Stimulated activated CD4-positive, alpha-beta T cell treated with anti-CD3 and anti-CD28 coated beads, Interleukin-4, amount 100 ng/mL, for 24 hours (primary cell): ENCODE measurements around the gene RAB37.

Source experiments
- DNase-seq: peaks from one replicate; pipeline ENCODE4 v3.0.0-alpha.2; 2020

RAB37 gene

DNA sequence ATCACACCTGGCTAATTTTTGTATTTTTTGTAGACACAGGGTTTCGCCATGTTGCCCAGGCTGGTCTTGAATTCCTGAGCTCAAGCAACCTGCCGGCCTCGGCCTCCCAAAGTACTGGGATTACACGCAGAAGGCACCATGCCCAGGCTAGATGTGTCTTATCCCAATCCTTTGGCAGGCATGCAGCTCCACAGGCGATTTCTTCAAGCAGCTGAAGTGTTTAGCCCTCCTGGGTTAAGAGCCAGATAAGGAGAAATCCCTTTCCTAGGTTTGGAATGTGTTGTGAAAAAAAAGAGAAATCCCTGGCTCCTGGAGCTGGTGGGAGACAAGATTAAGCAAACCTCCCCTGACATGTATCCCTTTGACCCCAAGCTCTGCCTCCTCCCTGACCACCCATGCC lies 9.3 kb downstream of the RAB37 start:
- no peak for DNase-seq

DNA sequence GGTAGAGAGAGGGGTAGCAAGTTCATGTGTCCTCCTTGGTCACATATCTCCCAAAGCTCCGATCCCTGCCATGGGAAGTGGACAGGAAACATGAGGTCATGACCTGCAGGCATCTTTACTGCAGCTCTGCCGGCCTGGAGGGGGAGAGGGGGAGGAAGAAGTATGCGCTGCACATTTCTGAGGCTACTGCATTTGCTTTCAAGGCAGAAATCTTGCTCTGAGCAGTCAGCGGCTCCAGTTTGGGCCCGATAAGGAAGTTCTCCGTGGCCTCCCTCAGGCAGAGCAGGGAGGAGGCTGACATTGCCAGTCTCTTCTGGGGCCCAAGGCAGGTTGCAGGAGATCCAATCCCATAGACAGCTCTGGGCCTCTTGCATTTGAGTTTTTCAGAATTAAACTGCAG lies 9.9 kb downstream of the RAB37 start:
- no peak for DNase-seq

DNA sequence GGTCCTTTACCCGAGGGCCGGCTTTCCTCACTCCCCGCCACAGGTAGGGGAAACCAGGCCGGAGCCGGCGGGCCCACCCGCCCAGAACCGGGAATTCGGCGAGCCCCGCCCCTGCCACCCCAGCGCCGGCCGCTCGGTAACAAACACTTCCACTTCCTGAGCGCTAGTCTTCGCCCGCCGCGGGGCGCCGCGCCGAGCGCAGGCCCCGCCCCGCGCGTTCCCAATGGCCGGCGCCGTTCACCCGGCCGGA lies 11.1 kb downstream of the RAB37 start:
- DNase-seq: no peak

DNA sequence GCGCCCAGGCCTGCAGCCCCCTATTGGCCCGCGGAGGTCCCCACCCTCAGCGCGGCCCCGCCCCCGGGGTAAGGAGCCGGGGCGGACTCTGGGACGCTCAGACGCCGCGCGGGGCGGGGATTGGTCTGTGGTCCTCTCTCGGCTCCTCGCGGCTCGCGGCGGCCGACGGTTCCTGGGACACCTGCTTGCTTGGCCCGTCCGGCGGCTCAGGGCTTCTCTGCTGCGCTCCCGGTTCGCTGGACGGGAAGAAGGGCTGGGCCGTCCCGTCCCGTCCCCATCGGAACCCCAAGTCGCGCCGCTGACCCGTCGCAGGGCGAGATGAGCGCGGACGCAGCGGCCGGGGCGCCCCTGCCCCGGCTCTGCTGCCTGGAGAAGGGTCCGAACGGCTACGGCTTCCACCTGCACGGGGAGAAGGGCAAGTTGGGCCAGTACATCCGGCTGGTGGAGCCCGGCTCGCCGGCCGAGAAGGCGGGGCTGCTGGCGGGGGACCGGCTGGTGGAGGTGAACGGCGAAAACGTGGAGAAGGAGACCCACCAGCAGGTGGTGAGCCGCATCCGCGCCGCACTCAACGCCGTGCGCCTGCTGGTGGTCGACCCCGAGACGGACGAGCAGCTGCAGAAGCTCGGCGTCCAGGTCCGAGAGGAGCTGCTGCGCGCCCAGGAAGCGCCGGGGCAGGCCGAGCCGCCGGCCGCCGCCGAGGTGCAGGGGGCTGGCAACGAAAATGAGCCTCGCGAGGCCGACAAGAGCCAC lies 11.6 kb downstream of the RAB37 start, which contains the start of gene NHERF1:
Gene NHERF1 (plus strand): TSS at position 100 of the 750 bp plus-strand sequence. CDS start 219 bp downstream, at position 319.
- peak; percentile 93 for DNase-seq

DNA sequence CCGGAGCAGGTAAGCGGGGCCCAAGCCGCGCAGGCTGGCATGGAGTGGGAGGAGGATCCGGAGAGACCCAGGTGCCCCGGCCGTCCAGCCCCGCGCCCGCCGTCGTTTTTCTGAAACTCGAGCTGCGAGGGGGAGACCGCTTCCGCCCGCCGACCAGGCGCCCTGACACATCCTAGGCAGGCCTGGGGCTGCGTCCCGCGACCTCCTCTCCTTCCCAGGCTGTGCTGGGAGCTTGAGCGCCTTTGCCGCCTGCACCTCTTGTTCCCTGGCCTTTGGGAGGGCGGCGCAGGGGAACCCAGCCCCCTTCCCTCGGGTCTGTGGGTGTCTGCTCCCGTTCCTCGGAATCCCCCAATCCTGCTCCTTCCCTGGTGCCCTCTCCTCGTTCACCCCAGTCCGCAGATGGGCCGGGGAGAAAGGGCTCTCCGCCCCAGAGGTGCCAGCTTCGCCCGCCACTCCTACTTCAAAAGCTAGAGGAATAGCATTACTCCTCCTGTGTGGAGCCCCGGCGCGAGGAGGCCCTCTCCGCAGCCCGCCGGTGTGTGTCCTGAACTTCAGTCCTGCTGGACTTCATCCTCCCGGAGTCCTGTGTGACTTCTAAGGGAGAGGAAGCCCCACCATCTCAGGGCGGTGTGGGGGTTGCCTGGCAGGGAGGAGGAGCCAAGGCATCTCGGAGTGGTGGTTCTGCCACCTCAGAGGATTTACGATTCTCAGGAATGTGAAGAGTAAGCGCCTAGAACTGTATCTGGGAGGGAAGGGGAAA lies 12.4 kb downstream of the RAB37 start:
- peak; percentile 44 for DNase-seq

DNA sequence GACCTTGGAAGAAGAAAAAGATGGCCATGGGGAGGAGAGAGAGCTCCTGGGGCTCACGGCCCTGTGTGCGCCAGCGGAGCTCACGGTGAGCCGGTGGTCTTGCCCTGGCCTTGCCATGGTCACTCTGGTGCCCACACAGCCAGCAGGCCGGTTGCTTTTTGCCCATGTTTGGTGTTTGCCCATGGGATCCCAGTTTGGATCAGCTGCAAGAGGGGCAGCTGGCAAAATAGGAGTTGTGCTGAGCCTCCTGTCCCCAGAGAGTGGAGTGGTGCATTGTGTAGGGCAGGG lies 12.9 kb downstream of the RAB37 start:
- no peak for DNase-seq

DNA sequence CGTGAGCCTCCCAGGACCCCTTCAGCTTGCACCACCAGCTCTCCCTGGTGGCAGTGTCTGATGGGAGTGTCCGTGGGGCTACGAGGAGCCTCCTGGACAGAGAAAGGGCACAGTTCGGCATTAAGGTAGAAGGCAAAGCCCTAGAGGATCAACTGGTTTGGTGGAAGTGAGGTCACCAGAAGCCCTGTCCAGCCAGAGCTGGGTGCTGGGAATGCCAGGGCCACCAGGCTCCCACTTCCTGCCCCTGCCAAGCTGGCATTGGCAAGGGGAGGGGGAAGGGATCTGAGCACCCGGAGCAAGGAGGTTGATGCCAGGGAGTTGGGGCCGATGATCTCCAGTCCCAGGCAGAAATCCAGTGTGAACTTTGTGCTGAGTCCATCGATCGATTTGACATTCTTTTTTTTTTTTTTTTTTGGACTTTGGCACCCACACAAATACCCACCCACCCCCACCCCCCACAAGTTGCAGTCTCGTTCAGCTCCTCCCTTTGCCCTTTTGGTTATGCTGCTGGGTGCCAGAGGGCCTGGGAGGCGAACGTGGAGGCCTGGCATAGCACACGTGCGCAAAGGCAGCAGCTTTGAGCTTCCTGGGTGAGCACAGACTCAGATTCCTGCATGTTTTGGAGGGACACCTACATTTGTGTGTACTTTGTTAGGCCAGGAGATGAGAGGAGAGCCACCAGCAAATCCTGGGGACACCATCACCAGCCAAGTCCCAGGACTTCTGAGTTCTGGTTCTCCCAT lies 13.4 kb downstream of the RAB37 start:
- DNase-seq: no peak

DNA sequence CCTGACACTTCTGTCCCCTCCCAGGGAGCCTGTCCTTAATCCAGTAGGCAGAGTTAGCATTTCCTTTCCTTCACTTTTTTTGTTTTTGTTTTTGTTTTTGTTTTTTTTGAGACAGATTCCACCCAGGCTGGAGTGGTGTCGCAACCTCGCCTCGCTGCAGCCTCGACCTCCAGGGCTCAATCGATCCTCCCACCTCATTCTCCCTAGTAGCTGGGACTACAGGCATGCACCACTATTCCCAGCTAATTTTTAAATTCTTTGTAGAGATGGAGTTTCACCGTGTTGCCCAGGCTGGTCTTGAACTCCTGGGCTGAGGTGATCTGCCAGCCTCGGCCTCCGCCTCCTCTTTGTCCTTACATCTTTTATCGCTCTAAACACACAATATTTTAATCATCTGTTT lies 15.4 kb downstream of the RAB37 start:
- no peak for DNase-seq

DNA sequence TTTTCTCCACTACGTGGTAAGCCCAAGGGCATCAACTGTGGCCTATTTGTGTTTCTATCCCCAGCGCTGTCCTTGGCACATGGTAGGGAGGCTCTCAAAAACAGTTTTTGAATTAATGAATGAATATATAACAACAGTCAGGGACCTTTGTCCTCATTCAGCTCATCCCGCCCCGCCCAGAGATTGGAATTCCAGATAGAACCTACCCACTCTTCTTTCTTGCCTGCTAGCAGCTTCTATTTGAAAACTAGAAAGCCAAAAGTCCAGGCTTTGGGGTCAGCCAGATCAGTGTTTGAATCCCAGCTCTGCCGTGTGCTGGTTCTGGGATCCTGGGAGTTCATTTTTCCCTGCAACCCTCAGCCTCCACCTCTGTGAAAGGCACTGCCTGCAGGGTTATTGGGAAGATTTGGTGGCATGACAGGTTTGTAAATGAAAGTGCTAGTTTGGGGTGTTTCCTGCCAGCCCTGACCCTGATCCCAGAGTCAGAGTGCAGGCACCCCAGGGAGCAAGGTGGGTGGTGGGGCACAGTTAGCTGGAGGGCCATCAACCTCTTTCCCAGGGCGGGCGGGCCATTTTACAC lies 15.9 kb downstream of the RAB37 start:
- no peak for DNase-seq

DNA sequence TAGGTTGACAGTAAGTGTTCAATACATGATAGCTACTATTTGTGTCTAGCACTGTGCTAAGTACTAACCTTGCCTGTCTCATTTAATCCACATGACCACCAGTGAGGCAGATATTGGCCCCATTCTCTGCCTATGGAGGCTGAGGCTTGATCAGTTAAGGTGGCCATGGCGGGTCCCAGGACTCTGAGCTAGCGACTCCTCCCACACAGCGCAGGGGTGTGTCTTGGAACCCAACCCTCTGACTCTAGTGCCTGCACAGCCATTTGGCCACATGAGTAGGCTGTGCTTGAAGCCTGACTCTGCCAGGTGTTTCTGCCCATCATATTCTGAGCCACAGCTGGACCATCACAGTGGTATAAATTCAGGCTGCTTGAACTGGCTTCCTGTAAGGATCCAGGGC lies 17.8 kb downstream of the RAB37 start:
- DNase-seq: no peak

DNA sequence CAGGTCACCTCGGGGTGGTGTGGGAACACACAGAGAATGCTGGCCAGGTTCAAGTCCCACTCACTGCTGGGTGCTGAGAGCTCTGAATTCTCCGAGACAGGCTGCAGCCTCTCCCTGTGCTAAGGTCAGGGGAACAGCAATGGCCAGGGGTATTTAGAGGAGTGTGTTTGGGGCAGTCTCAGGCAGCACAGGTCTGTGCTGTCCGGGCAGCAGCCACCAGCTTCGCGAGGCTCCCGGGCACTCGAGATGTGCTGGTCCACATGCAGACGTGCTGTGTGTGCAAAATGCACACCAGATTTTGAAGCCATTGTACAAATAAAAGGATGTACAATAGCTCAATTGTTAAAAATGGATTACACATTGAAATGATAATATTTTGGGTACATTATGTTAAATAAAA lies 18.5 kb downstream of the RAB37 start:
- DNase-seq: no peak

DNA sequence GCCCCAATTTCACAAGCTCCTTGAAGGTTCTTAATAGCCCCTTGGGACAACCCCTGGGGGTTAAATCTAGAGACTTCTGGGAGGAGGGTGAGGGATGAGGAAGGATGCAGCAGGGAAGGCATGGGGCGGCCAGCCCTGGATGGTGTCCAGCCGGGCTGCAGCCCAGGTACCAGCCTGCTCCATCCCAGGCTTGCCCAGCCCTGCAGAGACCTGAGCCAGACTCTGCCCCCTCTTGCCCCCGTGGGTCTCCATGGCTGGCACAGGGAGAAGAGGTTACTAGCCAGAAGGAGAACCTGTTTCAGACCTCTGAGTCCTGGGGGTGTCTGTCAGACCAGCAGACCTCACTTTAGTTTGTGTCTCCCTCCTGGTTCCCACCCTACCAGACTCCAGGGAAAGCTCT lies 19.8 kb downstream of the RAB37 start:
- no peak for DNase-seq

DNA sequence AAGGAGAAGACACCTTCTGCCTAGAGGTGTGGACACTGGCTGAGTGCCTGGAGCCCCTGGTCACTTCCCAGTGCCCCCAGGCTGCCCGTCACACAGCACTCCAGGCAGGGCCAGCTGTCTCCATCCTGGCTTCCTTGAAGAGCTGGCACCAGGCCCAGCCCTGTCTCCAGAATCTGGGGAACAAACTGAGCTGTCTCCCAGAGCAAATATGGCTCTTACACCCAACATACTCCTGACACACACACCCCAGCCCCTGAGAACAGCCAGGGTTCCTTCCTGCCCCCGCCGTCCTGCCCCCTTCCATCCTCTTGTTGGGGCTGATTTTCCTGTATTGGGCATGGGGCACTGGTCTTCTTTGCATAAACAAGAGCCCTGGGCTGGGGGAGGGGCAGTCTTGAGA lies 20.4 kb downstream of the RAB37 start:
- no peak for DNase-seq

DNA sequence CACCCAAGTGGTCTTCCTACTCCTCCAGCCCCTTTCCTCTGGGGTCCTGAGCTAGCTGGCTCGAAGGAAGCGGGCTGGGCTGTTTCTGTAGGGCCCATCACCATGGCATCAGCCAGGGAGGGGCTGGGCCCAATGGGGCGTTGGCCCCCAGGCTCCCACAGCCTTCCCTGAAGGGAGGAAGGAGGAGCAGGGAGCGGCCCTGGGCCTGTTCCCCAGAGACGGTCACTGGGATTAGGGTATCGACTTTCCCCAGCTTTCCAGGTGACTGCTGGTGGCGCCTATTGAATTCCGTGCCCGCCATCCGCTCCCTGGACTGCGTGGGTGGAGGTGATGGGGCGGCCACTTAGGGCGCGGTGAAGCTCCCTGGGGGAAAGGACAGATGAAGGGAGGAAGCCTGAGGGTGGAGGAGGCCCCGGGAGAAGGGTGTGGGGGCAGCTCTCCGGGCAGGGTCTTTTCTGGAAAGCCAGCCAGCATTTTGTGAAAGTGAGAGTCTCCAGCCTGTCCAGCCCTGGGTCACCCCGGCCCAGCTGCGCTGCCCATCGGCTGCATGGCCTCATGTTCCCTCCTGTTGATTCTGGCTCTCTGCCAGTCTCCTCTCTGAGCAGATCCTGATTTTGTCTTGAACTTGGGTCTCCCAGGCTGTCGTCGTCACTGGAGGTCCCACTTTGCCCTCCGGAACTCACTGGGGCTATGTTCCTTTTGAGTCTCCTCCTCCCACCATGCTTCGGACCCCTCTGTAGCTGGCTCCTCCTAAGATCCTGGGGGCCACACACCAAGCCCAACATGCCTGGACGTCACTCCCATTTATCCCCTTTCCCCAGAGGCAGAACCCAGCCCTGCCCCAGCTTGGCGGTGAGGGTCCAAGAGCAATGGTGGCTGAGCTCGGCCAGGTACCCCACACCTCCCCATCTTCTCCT lies 21.1 kb downstream of the RAB37 start:
- no peak for DNase-seq

DNA sequence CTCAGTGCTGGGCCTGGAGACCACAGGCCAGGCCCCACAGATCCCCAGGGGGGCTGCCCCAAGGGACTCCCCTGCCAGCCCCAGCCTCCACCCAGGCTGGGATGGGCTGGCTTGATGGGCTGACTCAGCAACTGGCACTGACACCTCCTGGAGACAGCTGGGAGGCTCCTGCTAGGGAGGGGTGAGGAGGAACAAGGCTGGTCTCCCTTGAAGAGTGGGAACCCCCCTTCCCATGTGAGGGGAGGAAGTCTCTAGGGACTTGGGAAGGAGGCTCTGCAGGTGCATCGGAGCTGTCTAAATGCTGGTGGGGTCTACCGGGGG lies 21.8 kb downstream of the RAB37 start:
- no peak for DNase-seq

DNA sequence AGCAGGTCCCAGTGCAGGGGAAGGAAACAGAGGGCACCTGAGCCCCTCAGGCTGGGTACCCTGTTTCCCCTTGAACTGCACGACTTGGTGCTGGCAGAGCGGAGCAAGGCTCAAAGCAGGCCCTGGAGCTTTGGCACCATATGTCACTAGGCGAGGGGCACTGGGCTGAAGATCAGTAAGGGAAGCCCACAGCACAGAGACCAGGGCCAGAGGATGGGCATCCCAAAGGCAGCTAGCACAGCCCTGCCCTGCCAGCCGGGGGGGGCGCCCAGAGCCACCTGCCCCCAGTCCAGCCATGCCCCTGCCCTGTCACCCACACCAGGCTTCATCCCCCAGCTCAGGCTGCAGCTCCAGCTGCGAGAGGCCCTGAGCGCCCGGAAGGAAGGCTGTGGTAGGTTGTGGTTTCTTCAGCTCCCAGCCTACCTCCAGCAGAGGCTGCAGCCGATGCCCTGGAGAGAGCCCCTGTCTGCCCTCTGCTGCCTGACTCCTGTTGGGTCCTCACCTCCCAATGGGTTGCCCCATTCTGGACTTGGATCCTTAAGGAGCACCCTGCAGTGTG lies 22.3 kb downstream of the RAB37 start:
- no peak for DNase-seq

DNA sequence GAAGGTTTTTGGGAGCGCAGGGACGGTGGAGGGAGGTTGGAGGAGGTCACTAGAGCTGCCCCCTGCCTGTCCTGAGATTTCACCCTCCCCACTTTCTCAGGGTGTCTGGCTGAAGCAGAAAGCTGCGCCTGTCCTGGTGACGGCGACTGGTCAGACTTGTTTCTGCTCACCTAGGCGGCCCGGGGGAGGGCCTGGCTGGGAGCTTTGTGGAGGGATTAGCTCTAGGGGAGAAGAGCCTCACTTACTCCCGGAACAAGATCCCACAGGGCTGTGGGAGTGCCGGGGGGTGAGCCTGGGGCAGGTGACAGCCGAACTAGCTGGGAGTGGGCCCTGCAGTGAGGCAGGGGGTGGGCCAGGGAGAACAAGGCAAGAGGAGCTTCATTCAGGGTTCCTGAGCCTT lies 22.9 kb downstream of the RAB37 start:
- DNase-seq: no peak

DNA sequence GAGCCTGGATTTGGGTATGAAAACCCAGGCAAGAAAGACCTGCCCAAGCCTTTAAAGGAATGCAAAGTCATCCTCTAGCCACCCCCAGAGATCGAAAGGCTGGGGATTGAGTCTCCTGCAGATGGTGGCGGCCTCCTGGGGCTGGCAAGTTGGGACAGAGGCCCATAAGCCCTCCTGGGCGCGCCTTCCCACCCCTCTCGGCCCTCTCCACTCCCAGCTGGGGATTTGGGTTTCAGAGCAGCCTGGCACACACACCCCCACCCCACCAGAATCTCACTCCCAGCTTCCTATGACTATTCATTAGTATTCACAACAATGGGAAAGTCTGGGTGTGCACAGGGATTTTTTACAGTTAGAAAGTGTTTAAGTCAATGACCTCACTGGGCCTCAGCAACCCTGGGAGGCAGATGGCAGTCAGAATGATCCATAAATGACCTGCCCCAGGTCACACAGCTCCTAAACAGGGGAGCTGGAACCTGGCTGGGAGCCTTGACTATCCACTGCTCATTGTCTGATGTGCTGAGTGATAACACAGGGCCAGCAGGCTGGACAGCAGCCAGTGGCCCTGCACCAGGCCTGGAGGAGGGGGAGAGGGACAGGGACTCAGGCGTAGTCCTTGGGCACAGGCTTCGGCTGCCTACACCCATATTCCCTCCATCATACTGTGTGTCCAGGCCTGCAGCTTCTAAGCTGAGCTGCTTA lies 23.5 kb downstream of the RAB37 start:
- no peak for DNase-seq

DNA sequence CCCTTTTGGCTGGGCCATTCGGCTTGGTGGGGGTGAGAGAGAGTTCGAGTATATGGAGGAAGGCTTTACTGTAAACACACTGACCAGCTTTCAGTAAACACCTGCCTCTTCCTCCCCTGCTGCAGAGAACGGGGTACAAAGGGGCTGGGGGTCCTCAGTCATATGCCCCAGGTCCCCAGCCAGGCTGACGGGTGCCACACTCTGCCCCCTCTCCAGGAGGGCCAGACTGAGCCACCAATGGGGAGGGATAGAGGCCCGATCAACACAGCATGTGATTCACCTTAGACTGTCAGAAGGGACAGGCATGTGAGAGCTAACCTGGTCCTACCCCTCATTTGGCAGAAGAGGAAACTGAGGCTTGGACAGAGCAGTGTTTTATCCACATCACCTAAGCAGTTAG lies 24.4 kb downstream of the RAB37 start:
- DNase-seq: no peak

DNA sequence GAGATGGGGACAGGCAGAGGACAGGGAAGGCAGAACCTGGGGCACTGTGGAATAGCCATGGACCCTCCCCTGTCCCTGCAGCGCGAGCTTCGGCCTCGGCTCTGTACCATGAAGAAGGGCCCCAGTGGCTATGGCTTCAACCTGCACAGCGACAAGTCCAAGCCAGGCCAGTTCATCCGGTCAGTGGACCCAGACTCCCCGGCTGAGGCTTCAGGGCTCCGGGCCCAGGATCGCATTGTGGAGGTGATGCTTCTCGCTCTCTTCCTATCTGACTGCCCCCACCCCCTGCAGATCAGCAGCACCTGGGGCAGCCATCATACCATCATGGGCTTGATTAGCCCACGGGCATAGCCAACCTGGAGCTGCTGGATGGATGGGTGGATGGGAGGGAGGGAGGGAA lies 24.9 kb downstream of the RAB37 start:
- no peak for DNase-seq

DNA sequence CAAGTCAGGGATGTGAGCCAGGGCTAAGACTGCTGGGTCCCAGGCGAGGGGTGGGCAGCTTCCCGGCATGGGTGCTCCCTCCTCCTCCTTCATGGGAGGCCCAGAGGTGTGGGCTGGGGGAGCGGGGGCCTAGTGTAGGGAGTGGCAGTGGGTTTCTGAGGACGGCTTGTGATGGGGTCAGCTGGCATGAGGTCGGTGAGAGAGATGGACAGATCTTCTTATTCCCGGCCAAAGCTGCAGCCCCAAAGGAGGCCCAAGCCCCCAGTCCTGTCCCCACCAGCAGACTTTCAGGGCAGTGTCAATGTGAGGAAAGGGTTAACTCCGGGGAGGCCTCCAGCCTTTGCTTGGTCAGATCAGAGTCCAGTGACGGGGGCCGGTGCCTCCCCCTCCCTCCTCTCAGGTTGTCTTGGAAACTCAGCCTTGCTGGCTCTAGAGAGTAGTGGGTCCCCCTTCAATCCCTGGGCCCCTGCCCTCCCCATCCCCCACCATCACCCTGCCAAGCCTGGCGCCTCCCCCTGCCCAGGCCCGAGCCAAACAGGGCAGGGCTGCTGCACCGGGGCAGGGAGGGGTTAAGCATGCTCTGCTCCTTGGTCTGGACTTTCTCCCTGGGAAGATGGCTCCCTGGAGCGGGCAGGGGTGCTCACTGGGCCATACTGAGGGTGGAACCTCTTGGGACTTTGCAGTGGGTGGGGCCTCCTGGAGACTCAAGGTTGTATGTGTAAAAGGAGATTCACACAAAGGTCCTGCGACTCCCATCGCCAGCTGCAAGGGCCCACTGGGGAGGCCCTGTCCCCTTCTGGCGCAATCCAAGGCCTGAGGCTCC lies 26.7 kb downstream of the RAB37 start:
- DNase-seq: no peak
